Umbilical cord (tissue), 2 donors: ENCODE measurements around the gene HMGN3. TPM values are rescaled to one million over a fixed set of nuclear protein-coding genes. Genes with fewer than 3 reads are reported as not detected.

Source experiments
- DNase-seq: peaks from one replicate; pipeline ENCODE4 v3.0.0-alpha.2; 2015; ENCODE audit warnings: low spot score
- total RNA-seq: library from RNA; depleted of rRNA; stranded (reverse); fragments of >200 nt; gene quantifications from one replicate; pipeline ENCODE4 v1.2.3, GENCODE V29; 2014; ENCODE audit warnings: low replicate concordance; ENCODE audit not compliant: insufficient read depth

The HMGN3 gene
- total RNA-seq, 1 donor from 2014 or later, result 33.5 TPM

DNA sequence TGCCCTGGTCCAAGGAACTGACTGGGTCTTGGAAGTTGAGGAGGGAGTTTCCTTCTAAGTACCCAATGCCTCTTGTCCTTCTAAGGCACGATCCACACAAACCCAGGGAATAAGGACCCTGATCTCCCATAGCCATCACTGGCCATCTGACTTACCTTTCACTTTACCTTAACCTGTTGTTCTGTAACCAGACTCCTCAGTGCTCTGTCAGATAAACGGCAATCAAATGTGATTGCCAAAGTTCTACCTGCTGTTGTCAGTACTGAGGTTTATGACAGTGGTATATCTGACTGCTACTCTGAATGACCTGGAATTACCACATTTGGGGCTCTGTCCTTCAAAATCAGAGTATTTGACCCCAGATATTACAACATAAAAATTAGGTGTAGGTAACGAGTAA lies 49.8 kb downstream of the HMGN3 start:
- DNase-seq, result no peak

DNA sequence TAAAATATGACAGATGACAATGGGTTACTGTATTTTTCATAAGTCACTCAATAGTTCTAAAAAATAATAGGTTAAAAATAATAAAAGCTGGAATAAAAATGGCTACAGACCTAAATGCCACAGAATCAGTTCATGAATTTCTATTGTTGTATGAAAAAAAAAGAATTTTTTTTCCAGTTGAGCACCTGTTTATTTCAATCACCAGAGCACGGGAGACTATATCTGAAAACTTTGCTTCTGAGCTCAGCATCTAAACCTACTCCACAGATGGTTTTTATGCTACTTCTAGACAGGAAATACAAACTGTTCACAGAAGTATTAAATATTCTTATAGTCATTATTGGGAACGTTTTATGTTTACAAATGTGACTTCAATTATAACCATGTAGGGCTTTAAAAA lies 50.4 kb downstream of the HMGN3 start:
- no peak for DNase-seq

DNA sequence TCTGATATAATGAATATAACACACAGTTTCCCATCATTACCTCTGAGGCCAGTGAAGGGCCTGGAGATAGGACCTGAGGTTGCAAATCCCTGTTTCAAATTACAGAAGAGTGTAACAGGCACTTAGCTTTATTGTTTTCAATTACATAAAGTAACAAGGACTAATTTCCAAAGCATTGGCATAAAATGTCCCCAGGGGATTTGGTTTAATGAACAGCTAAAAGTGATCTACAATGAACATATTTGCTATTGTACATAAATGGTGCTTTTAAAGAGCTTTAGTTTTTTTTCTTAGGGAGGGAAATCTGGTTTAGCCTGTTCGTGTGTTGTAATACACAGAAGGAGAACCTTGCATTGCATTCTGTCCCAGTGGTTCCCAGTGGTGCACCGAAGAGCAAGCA lies 54.4 kb downstream of the HMGN3 start:
- DNase-seq, result peak; percentile 45

DNA sequence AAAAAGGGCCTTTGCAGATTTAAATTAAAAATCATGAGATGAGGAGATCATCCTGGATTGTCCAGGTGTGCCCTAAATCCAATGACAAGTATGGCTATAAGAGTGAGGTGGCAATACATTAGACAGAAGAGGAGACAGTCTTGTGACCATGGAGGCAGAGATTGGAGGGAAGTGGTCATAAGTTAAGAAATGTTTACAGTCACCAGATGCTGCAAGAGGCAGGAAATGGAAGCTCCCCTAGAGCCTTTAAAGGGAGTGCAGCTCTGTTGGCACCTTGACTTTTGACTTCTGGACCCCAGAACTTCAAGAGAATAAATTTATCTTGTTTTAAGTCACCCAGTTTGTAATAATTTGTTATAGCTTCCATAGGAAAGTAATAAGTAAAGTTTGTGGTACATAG lies 61.1 kb downstream of the HMGN3 start:
- DNase-seq, result no peak

DNA sequence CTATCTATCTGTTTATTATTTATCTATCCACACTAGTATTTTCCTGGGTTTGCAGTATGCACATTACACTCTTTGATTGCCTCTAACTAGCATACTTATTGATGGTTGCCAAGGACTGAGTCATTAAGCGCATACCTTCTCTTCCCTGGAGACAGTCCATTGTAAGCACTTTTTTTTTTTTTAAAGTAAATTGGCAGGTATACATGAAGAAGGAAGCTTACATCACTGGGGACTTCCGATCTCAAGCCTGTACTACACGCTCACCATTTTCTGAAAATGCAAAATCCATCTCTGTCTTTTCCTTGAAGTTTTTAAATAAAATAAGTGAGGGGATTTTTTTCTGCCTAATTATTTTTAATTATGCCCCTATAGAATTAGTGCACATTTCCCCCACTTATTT lies 63.5 kb downstream of the HMGN3 start:
- no peak for DNase-seq

DNA sequence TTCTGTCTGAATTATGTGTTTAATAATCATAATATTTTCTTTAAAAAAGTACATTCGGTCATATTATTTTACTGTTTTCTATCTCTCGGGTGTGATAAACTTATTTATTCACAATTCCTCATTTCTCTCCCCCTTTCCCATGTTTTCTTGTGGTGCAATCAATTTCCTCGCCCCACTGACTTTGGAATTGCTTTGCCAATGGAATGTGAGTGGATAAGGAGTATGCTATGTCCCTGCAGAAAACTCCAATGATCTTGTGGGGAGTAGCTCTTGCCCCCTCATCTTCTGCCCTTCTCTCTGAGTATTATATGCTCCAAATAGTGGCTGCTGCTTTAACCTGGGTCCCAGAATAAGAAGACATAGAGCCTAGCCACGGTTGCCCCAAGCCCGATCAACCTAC lies 64.1 kb downstream of the HMGN3 start:
- DNase-seq, result no peak

DNA sequence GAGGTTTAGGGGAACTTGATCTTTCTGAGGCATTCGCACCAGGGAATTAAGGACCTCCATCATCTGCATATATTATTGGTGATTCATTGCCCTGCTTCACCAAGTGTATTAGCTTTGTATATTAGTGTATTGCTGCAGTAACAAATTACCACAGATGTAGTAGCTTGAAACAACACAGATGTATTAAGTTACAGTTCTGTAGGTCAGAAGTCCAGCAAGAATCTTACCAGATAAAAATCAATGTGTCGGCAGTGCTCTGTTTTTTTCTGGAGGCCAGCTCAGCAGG lies 65.8 kb downstream of the HMGN3 start:
- DNase-seq, result no peak

DNA sequence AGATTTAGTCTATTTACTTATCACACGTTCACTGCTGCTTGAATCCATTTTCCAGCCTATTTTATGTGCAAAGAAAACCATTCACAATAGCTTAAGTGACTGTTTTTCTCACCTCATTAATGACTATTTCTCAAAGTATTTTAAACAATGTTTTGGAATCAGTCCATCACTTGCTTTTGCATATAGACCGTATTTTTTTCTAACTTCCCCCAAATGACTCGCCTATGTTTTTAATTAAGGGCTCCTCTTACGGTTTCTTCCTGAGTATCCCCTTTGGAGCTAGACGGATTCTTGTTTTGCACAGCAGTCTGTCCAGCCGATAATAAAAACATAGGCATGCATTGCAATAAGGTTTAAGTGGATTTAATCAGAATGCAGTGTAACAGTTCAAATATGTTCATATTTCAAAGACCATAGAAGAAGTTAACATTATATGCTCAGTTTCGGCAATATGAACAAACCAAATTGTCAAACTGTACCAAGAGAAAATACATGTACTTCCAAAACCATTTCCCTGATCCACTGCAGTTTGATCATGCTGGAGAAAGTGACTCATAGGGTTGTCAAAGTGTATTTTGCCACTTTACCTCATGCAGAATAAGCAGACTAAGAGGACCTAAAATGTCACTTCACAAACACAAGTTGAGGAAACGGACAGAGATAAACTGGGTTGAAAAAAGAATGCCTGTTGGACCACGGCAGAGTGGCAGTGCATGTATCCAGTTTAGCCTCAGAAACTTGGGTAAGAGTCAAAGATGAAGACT lies 66.4 kb downstream of the HMGN3 start:
- DNase-seq, result peak; percentile 4

DNA sequence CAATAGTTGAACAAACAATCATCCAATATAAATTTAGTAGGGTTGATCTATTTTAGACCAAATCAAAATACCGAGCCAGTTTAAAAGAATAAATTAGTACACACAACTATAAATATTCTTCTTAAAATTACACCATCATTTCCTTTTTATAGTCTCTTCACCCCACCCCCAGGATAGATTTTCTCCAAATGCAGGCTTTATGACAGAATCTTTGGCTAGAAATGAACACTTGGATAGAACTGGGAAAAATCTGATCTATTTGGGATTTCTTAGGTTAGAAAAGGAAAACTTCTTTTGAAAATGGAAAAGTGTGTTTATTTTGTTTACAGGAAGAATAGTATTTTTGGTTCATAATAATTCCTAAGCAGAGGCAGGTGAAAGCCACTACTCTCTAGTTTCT lies 74.6 kb downstream of the HMGN3 start:
- no peak for DNase-seq

DNA sequence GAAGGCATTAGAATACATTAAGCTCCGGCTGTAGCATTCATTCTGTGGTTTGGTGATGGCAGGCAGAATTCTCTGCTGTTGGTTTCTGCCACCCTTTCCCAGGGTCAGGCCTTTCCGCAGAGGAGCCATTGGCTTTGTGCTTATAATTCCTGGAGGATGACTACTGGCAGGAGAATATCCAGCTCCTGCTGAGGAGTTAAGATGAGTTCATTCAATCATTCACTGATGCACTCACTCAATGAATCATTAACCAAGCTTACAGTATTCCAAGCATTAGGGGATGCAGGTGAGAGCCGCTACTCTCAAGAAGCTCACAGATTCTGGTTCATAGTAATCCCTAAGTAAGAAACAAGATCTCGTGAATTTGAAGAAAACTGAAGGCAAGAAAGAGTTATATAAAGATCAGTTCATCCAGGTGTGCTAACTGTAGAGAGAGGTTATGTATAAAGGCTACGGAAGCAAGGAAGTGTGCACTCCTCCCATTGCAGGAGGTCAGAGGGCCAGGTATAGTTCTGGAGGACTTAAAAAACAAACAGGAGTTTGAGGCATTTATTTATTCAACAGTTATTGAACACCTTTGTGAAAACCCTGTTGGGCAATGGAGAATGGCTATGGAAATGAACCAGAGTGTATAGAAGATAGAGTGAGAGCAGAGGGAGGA lies 75.5 kb downstream of the HMGN3 start:
- no peak for DNase-seq

DNA sequence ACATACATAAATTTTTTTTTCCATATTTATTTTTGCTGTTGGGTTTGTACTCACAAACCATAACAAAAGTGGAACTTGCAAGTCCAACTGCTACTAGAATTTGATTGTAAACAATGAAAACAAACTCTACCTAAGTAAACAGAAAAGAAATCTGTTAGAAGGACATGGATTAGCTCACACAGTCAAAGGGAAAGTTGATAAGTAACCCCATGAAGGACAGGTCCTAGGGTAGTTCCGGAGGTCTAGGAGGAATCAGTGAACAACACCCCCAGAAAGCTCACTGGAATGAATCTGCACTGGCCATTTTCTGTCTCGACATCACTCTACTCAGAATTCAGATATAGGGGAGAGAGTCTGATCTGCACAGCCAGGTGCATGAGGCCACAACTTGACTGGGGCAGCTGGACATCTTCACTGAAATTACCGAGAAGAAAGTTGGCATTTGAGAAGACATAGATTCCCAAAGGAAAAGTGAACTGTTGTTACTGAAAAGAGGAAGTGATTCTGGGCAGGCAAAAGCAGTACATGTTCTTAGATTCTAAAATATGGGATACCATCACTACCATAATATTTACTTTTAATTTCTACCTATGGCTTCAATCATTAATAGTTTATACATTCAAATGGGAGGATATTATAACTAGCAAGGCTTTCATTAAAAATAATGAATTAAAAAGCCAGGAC lies 76.4 kb downstream of the HMGN3 start:
- DNase-seq, result no peak

DNA sequence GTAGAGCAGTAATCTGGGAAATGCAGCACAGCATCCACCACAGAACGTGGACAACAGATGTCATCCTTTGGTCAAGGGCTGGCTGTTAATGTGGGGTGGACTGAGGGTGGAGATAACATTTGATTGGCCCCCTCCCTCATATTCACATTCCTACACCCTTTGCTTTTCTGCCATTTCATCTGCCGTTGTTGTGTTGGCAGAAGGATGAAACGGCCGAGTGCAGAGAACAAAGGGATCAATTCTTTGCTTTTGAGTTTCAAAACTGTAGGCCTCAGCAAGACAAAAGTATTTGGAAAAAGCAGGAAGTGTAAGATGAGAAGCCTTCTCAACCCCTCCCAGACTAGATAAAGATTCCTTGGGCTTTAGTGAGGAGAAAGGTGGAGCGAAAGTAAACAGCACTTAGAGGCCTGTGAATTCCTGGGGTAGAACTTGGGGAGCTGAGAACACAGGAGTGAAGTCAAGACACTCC lies 82.2 kb downstream of the HMGN3 start:
- no peak for DNase-seq

Other genes starting within 250 kb of the HMGN3 start
- 38.8 TPM for gene PHIP, start 156.4 kb downstream of the HMGN3 start, total RNA-seq